Loucy (cell line): ENCODE data around the gene PHACTR3.

Source experiments
- H2AFZ ChIP-seq: fragments of 200-600 bp; sonication (generic); 2 replicates; pipeline ENCODE4 v1.6.0; 2016; ENCODE audit warnings: antibody characterized with exemption, mild to moderate bottlenecking, low read length, moderate library complexity
- H3F3A ChIP-seq: fragments of 200-600 bp; 2 replicates; pipeline ENCODE4 v1.6.0; 2016; ENCODE audit warnings: antibody characterized with exemption, low read depth, mild to moderate bottlenecking
- H3K27me3 ChIP-seq: fragments of 200-600 bp; sonication (generic); 2 replicates; pipeline ENCODE4 v1.6.1; 2014; ENCODE audit warnings: low read length, mild to moderate bottlenecking; ENCODE audit not compliant: insufficient read depth, poor library complexity, severe bottlenecking
- H3K36me3 ChIP-seq: fragments of 200-600 bp; sonication (generic); 2 replicates; pipeline ENCODE4 v1.6.1; 2016; ENCODE audit warnings: low read length; ENCODE audit not compliant: insufficient read depth
- H3K4me1 ChIP-seq: fragments of 200-600 bp; sonication (generic); 2 replicates; pipeline ENCODE4 v1.5.1; 2014; ENCODE audit warnings: low read length, mild to moderate bottlenecking; ENCODE audit not compliant: insufficient read depth, poor library complexity, severe bottlenecking
- H3K4me2 ChIP-seq: fragments of 200-600 bp; sonication (generic); 2 replicates; pipeline ENCODE4 v1.6.0; 2014; ENCODE audit warnings: antibody characterized with exemption, low read length, low read depth, mild to moderate bottlenecking; ENCODE audit not compliant: poor library complexity, severe bottlenecking
- H3K4me3 ChIP-seq: fragments of 200-600 bp; sonication (generic); 2 replicates; pipeline ENCODE4 v1.5.1; 2014; ENCODE audit warnings: low read length, mild to moderate bottlenecking, mixed read lengths; ENCODE audit not compliant: poor library complexity, severe bottlenecking
- H3K79me2 ChIP-seq: fragments of 200-600 bp; sonication (generic); 2 replicates; pipeline ENCODE4 v1.6.1; 2014; ENCODE audit warnings: low read length; ENCODE audit not compliant: insufficient read depth
- H3K9ac ChIP-seq: fragments of 200-600 bp; sonication (generic); 2 replicates; pipeline ENCODE4 v1.6.0; 2014; ENCODE audit warnings: mild to moderate bottlenecking, low read depth, low read length, moderate library complexity; ENCODE audit not compliant: poor library complexity, severe bottlenecking
- H3K9me2 ChIP-seq: fragments of 200-600 bp; sonication (generic); replicated peaks from 2 replicates; pipeline ENCODE4 v1.6.1; 2016; ENCODE audit warnings: low read depth, low read length, mixed read lengths
- H3K9me3 ChIP-seq: fragments of 200-600 bp; sonication (generic); 2 replicates; pipeline ENCODE4 v1.6.1; 2014; ENCODE audit warnings: mild to moderate bottlenecking, antibody characterized with exemption, low read length, low read depth; ENCODE audit not compliant: insufficient read depth
- H4K20me1 ChIP-seq: fragments of 200-600 bp; sonication (generic); 2 replicates; pipeline ENCODE4 v1.6.0; 2014; ENCODE audit warnings: antibody characterized with exemption, low read length, mild to moderate bottlenecking; ENCODE audit not compliant: insufficient read depth, poor library complexity, severe bottlenecking
- EZH2phosphoT487 ChIP-seq: fragments of 200-600 bp; IDR thresholded peaks from 2 replicates; pipeline ENCODE4 v1.6.1; 2018; ENCODE audit warnings: antibody characterized with exemption, mild to moderate bottlenecking, moderate library complexity, borderline replicate concordance
- TF ChIP-seq, protein P1 (sequence below): fragments of 200-600 bp; sonication (generic); conservative IDR thresholded peaks from 2 replicates; pipeline ENCODE4 v1.5.1; 2014; ENCODE audit warnings: mild to moderate bottlenecking, antibody characterized with exemption, low read length

PHACTR3 gene

DNA sequence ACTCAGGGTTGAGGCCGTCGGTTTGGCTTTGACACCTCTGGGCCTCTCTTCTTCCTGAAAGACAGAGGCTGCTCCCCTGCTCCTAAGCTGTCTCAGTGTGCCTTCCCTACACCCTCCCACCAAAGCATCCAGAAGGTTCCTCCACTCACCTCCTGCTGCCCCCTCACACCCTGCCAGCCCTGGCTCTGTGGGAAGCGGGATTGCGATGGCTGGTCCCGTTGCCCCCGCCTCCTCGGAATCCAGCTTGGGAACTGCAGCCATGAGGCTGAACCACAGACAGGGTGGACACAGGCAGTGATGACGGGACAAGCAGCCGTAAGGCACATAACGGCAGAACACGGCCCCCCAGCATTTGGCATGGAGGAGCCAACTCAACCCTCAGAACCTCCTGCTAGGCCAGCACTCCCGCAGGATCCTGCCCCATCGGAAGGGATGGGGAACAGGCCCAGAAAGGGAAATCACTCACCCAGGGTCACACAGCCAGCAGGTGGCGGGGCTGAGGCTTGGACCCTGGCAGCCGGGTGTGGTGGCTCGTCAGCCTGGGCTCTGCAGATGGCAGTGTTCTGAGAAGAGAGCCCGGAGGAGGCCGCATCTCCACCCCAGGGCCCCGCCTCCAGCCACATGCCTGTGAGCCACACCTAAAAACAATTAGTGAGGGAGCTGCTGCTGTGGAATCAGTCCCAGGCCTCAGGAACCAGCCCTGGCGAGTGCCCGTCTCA lies 139.6 kb downstream of the PHACTR3 start:
- H3K27me3 ChIP-seq, result no peaks in the 10 kb centered on the region
- H3K36me3 ChIP-seq, result peaks cover 16% of the 10 kb centered on the region; the same call in 1 of the 2 replicates
- TF ChIP-seq, protein P1, sequence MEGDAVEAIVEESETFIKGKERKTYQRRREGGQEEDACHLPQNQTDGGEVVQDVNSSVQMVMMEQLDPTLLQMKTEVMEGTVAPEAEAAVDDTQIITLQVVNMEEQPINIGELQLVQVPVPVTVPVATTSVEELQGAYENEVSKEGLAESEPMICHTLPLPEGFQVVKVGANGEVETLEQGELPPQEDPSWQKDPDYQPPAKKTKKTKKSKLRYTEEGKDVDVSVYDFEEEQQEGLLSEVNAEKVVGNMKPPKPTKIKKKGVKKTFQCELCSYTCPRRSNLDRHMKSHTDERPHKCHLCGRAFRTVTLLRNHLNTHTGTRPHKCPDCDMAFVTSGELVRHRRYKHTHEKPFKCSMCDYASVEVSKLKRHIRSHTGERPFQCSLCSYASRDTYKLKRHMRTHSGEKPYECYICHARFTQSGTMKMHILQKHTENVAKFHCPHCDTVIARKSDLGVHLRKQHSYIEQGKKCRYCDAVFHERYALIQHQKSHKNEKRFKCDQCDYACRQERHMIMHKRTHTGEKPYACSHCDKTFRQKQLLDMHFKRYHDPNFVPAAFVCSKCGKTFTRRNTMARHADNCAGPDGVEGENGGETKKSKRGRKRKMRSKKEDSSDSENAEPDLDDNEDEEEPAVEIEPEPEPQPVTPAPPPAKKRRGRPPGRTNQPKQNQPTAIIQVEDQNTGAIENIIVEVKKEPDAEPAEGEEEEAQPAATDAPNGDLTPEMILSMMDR, result peak; percentile 55
- no peak for TF ChIP-seq EZH2phosphoT487
- H3F3A ChIP-seq, result no peaks in the 10 kb centered on the region
- no peaks in the 10 kb centered on the region for H3K9me3 ChIP-seq
- no peak overlapping the region for H3K4me3 ChIP-seq
- no peak overlapping the region for H3K4me2 ChIP-seq
- H3K9ac ChIP-seq, result no peak overlapping the region
- H2AFZ ChIP-seq, result no peak overlapping the region
- no peaks in the 10 kb centered on the region for H3K4me1 ChIP-seq
- H4K20me1 ChIP-seq, result no peaks in the 10 kb centered on the region
- H3K79me2 ChIP-seq, result no peaks in the 10 kb centered on the region
- H3K9me2 ChIP-seq, result no peaks in the 10 kb centered on the region

DNA sequence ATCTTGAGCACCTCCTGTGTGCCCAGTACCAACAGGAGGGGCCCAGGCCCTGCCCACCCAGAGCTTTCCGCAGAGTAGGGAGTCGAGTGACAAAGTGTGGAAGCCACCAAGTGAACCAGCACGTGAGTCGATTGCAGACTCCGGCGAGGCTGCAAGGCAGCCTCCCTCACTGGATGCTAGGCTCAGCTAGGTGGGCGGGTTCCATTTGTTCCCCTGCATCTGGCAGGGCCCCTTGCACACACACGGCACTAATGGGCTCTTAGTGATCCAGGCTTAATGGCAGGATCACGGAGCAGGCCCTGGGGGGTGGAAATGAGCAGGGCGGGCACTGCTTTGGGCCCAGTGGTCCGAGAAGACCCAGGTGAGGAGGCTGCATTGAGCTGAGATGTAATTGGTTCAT lies 140.4 kb downstream of the PHACTR3 start:
- Histone ChIP-seq H3K9me2 (no peaks in the 10 kb centered on the region), H3K4me2 (no peak overlapping the region), H2AFZ (no peak overlapping the region), H3K36me3 (peaks cover 16% of the 10 kb centered on the region; the same call in 1 of the 2 replicates), H3K9me3 (no peaks in the 10 kb centered on the region), H3K27me3 (no peaks in the 10 kb centered on the region), H3K4me3 (no peak overlapping the region), H3F3A (no peaks in the 10 kb centered on the region), H3K79me2 (no peaks in the 10 kb centered on the region), H3K4me1 (no peaks in the 10 kb centered on the region), H3K9ac (no peak overlapping the region), H4K20me1 (no peaks in the 10 kb centered on the region)
- TF ChIP-seq, protein P1, result no peak
- TF ChIP-seq EZH2phosphoT487, result no peak

DNA sequence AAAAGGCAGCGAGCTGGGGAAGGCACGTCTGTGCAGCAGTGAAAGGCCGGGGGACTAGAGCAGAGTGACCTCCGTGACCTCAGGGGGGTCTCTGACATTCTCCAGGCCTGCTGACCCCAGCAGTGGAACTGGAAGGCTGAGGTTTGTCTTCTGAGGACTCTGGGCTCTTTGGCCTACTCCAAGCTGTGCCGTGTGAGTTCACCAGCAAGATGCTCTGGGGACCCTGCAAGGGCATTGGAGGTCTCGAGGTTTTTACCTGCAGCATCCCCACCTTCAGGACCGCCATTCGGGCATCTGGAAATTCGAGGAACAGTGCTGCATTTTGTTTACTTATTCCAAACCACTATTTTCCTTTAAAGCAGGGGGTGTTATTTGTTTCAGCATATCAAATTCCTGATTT lies 140.9 kb downstream of the PHACTR3 start:
- Histone ChIP-seq H3K4me1 (no peaks in the 10 kb centered on the region), H3F3A (no peaks in the 10 kb centered on the region), H3K4me3 (no peak overlapping the region), H3K79me2 (no peaks in the 10 kb centered on the region), H3K9ac (no peak overlapping the region), H3K4me2 (no peak overlapping the region), H2AFZ (no peak overlapping the region), H3K9me2 (no peaks in the 10 kb centered on the region), H3K27me3 (no peaks in the 10 kb centered on the region), H3K36me3 (peaks cover 16% of the 10 kb centered on the region; the same call in 1 of the 2 replicates), H4K20me1 (no peaks in the 10 kb centered on the region), H3K9me3 (no peaks in the 10 kb centered on the region)
- TF ChIP-seq, protein P1, result no peak
- TF ChIP-seq EZH2phosphoT487, result no peak
